ENCODE results near the gene TEP1. TPM values are rescaled to one million over a fixed set of nuclear protein-coding genes. Genes with fewer than 3 reads are reported as not detected.
A peak's percentile ranks its signal among the peaks of the same experiment; 100 is the strongest.

Gene TEP1
- total and polyA plus RNA-seq, 2 experiments from 2014 or later: 3.0 to 8.5 TPM

DNA sequence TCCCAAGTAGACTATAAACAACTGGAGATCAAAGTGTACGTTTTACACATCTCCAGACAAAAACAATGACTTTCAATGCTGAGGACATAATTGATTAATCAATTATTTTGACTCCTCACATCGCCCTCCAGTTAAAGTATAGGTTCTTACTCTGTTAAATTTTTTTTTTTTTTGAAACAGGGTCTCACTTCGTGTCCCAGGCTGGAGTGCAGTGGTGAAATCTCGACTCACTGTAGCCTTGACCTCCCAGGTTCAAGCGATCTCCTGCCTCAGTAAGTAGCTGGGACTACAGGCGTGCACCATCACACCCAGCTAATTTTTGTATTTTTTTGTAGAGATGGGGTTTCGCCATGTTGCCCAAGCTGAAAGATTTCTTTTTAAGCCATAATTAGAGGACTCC is 79.3 kb downstream of the TEP1 start (continued):
- TF ChIP-seq, protein P1, sequence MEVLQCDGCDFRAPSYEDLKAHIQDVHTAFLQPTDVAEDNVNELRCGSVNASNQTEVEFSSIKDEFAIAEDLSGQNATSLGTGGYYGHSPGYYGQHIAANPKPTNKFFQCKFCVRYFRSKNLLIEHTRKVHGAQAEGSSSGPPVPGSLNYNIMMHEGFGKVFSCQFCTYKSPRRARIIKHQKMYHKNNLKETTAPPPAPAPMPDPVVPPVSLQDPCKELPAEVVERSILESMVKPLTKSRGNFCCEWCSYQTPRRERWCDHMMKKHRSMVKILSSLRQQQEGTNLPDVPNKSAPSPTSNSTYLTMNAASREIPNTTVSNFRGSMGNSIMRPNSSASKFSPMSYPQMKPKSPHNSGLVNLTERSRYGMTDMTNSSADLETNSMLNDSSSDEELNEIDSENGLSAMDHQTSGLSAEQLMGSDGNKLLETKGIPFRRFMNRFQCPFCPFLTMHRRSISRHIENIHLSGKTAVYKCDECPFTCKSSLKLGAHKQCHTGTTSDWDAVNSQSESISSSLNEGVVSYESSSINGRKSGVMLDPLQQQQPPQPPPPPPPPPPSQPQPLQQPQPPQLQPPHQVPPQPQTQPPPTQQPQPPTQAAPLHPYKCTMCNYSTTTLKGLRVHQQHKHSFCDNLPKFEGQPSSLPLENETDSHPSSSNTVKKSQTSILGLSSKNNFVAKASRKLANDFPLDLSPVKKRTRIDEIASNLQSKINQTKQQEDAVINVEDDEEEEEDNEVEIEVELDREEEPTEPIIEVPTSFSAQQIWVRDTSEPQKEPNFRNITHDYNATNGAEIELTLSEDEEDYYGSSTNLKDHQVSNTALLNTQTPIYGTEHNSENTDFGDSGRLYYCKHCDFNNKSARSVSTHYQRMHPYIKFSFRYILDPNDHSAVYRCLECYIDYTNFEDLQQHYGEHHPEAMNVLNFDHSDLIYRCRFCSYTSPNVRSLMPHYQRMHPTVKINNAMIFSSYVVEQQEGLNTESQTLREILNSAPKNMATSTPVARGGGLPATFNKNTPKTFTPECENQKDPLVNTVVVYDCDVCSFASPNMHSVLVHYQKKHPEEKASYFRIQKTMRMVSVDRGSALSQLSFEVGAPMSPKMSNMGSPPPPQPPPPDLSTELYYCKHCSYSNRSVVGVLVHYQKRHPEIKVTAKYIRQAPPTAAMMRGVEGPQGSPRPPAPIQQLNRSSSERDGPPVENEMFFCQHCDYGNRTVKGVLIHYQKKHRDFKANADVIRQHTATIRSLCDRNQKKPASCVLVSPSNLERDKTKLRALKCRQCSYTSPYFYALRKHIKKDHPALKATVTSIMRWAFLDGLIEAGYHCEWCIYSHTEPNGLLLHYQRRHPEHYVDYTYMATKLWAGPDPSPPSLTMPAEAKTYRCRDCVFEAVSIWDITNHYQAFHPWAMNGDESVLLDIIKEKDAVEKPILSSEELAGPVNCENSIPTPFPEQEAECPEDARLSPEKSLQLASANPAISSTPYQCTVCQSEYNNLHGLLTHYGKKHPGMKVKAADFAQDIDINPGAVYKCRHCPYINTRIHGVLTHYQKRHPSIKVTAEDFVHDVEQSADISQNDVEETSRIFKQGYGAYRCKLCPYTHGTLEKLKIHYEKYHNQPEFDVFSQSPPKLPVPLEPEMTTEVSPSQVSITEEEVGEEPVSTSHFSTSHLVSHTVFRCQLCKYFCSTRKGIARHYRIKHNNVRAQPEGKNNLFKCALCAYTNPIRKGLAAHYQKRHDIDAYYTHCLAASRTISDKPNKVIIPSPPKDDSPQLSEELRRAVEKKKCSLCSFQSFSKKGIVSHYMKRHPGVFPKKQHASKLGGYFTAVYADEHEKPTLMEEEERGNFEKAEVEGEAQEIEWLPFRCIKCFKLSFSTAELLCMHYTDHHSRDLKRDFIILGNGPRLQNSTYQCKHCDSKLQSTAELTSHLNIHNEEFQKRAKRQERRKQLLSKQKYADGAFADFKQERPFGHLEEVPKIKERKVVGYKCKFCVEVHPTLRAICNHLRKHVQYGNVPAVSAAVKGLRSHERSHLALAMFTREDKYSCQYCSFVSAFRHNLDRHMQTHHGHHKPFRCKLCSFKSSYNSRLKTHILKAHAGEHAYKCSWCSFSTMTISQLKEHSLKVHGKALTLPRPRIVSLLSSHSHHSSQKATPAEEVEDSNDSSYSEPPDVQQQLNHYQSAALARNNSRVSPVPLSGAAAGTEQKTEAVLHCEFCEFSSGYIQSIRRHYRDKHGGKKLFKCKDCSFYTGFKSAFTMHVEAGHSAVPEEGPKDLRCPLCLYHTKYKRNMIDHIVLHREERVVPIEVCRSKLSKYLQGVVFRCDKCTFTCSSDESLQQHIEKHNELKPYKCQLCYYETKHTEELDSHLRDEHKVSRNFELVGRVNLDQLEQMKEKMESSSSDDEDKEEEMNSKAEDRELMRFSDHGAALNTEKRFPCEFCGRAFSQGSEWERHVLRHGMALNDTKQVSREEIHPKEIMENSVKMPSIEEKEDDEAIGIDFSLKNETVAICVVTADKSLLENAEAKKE (CRISPR knock-in tag; IDR thresholded peaks at IDR 0.05): no peak
- TF ChIP-seq, protein P2, sequence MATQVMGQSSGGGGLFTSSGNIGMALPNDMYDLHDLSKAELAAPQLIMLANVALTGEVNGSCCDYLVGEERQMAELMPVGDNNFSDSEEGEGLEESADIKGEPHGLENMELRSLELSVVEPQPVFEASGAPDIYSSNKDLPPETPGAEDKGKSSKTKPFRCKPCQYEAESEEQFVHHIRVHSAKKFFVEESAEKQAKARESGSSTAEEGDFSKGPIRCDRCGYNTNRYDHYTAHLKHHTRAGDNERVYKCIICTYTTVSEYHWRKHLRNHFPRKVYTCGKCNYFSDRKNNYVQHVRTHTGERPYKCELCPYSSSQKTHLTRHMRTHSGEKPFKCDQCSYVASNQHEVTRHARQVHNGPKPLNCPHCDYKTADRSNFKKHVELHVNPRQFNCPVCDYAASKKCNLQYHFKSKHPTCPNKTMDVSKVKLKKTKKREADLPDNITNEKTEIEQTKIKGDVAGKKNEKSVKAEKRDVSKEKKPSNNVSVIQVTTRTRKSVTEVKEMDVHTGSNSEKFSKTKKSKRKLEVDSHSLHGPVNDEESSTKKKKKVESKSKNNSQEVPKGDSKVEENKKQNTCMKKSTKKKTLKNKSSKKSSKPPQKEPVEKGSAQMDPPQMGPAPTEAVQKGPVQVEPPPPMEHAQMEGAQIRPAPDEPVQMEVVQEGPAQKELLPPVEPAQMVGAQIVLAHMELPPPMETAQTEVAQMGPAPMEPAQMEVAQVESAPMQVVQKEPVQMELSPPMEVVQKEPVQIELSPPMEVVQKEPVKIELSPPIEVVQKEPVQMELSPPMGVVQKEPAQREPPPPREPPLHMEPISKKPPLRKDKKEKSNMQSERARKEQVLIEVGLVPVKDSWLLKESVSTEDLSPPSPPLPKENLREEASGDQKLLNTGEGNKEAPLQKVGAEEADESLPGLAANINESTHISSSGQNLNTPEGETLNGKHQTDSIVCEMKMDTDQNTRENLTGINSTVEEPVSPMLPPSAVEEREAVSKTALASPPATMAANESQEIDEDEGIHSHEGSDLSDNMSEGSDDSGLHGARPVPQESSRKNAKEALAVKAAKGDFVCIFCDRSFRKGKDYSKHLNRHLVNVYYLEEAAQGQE (IDR thresholded peaks at IDR 0.05; ENCODE audit: unreplicated experiment): no peak
- no peak for TF ChIP-seq ZNF331 (CRISPR knock-in tag; IDR thresholded peaks at IDR 0.05; ENCODE audit: low read depth)
- no peak for TF ChIP-seq ZNF114 (CRISPR knock-in tag; IDR thresholded peaks at IDR 0.05)
- TF ChIP-seq EZH2 (IDR thresholded peaks at IDR 0.05; ENCODE audit: low read depth, unreplicated experiment): no peak

DNA sequence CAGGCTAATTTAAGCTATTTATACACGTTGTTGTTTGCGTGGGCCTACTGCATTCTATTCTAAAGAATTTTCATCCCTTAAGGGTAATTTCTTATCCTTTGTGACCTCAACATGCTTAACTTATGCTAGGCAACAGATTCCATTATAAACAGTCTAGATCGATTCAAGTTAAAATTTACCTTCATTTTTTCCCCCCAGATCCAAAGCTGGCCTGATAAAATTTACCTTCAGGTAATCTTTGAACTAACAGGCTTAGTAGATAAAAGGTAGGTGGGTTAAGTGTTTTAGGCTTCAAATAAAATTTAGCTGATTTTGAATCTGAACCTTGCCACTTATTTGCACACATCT is 79.8 kb downstream of the TEP1 start:
- peak overlapping the region; percentile 58 for H3K4me3 ChIP-seq
- H3K79me2 ChIP-seq (replicated peaks; ENCODE audit: insufficient read depth): peaks cover 46% of the 10 kb centered on the region
- no peak for TF ChIP-seq NANOG (IDR thresholded peaks at IDR 0.05; ENCODE audit: borderline replicate concordance)
- TF ChIP-seq, protein P2 (IDR thresholded peaks at IDR 0.05; ENCODE audit: unreplicated experiment): no peak
- TF ChIP-seq CREB1 (CRISPR knock-in tag; IDR thresholded peaks at IDR 0.05; ENCODE audit: low read depth): no peak
- TF ChIP-seq JUNB (IDR thresholded peaks at IDR 0.05; ENCODE audit: unreplicated experiment): no peak
- TF ChIP-seq, protein P3, sequence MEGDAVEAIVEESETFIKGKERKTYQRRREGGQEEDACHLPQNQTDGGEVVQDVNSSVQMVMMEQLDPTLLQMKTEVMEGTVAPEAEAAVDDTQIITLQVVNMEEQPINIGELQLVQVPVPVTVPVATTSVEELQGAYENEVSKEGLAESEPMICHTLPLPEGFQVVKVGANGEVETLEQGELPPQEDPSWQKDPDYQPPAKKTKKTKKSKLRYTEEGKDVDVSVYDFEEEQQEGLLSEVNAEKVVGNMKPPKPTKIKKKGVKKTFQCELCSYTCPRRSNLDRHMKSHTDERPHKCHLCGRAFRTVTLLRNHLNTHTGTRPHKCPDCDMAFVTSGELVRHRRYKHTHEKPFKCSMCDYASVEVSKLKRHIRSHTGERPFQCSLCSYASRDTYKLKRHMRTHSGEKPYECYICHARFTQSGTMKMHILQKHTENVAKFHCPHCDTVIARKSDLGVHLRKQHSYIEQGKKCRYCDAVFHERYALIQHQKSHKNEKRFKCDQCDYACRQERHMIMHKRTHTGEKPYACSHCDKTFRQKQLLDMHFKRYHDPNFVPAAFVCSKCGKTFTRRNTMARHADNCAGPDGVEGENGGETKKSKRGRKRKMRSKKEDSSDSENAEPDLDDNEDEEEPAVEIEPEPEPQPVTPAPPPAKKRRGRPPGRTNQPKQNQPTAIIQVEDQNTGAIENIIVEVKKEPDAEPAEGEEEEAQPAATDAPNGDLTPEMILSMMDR (conservative IDR thresholded peaks at IDR 0.05; ENCODE audit: low read depth in 2 of 2): no peak
- no peak for TF ChIP-seq EZH2phosphoT487 (IDR thresholded peaks at IDR 0.05; ENCODE audit: unreplicated experiment)
- no peak for TF ChIP-seq ZNF114 (CRISPR knock-in tag; IDR thresholded peaks at IDR 0.05)

More for the DNA sequence above, 79.8 kb downstream of the TEP1 start:
- Histone ChIP-seq H4K20me1 (replicated peaks; ENCODE audit: insufficient read depth) (peaks cover 23% of the 10 kb centered on the region), H3K9me2 (ENCODE audit: insufficient read depth) (no peaks in the 10 kb centered on the region), H3K4me1 (ENCODE audit: insufficient read depth) (peaks cover 16% of the 10 kb centered on the region), H3K36me3 (ENCODE audit: insufficient read depth) (peaks cover 11% of the 10 kb centered on the region; the same call in 1 of the 2 replicates), H3K4me2 (peak overlapping the region; percentile 66; the same call in 1 of the 2 replicates), H3F3A (replicated peaks; ENCODE audit: low read depth) (no peaks in the 10 kb centered on the region; the same call in 1 of the 2 replicates), H3K27me3 (ENCODE audit: insufficient read depth) (no peaks in the 10 kb centered on the region), H2AFZ (no peak overlapping the region), H3K27ac (ENCODE audit: low read depth) (peak overlapping the region; percentile 41; the same call in 1 of the 2 replicates)
- peaks cover 27% of the 10 kb centered on the region for H3K4me1 Mint-ChIP-seq
- H3K27me3 Mint-ChIP-seq (ENCODE audit: insufficient read depth, low read depth, poor library complexity): peaks cover 3% of the 10 kb centered on the region
- H3K36me3 Mint-ChIP-seq (ENCODE audit: low read depth): peaks cover 39% of the 10 kb centered on the region
- ATAC-seq: no peak; the same call in 2 of the 3 replicates
- H3K9me3 Mint-ChIP-seq: no peaks in the 10 kb centered on the region
- DNase-seq (ENCODE audit: low spot score): no peak
- peak overlapping the region; percentile 98 for H3K4me3 Mint-ChIP-seq
- H3K27ac Mint-ChIP-seq: peak overlapping the region; percentile 99
